DMS 273 treated with DMSO at 0.1 percent for 48 hours (cell line): ENCODE results near the gene RSAD1.

Experiments
- DNase-seq: peaks from one replicate; lab custom pipeline; 2025; lab: John Stamatoyannopoulos, UW

Gene RSAD1

DNA sequence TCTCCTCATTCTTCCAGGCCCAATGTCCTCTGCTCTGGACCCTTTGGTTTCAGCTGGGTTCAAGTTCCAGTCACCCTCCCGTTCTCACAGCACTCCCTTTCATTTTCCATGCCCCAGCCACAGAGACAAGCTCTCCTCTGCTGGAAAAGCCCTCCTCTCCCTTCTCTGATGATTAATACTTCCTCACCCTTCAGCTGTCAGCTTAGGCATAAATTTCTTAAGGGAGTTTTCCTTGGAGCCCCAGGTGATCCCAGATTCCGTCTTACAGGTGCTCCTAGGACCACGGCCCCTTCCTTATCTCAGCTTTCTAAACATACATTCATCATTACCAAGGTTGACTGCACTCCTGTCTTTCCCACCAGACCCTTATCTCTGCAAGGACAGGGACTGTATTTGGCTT is 20.4 kb upstream of the RSAD1 start:
- DNase-seq = no peak

DNA sequence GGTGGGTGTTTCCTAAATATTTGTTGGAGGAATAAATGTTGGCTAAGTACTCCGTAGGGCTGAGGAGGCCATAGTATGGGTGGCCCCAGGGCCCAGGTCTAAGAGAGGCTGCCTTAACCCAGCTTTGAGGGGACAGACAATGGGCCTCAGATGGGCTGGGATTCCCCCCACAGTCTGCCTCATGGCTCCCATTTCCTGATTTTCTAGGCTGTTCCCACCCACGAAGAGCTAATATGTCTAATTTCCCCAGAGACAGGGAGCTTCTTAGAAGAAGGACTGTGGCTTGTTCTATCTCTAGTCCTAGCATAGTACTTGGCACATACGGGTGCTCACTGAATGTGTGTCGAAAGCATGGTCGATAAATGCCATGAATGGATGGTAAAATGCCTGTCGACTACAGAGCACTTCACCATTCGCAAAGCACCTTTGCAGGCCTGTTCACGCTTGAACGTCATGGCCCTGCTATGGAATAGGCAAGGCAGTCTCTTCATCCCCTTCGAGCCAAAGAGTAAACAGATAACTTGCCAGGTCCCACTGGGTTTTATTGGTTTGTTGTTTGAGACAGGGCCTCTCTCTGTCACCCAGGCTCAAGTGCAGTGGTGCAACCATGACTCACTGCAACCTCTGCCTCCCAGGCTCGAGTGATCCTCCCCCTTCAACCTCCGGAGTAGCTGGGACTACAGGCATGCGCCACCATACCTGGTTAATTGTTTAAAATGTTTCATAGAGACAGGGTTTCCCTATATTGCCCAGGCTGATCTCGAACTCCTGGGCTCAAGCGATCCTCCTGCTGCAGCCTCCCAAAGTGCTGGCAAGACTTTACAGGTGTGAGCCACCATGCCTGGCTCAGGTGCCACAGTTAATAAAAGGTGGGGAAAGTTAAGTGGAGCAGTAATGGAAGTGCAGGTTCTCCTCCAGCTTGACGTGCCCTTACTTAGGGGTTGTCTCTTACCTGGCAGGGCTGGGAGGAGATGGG is 19.7 kb upstream of the RSAD1 start:
- DNase-seq = no peak

- DNase-seq = peak; percentile 27
Observed at GRCh38 chr17:50459756-50460155, 18.9 kb upstream of the RSAD1 start.

GRCh38 chr17:50460831-50461526 is 17.7 kb upstream of the RSAD1 start:
- no peak for DNase-seq

DNA sequence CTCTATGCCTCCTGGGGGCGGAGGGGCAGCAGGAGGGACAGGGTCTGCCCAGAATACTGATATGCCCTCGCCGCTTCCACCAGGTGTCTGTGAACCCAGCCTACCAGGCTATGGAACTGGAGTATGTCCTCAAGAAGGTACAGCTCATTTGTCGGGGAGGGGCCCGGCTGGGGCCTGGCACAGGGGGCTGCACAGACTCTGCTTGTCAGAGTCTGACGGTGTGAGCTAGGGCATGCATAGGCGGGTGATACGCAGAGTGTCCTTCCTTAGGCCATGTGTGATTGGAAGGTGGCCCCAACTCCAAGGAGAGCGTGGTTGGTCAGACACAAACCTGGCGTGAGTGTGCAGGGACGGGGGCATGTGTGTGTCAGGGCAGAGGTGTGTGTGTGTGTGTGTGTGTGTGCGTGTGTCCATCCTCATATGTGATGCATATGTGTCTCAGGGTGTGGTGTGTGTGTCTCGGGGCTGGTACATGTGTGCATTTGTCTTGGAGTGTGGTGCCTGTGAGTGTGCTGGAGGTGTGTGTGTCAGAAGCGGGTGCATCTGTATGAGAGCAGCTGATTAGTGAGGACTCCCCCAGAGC is 17.0 kb upstream of the RSAD1 start:
- DNase-seq = no peak

GRCh38 chr17:50462446-50462845 is 16.2 kb upstream of the RSAD1 start:
- DNase-seq = no peak

DNA sequence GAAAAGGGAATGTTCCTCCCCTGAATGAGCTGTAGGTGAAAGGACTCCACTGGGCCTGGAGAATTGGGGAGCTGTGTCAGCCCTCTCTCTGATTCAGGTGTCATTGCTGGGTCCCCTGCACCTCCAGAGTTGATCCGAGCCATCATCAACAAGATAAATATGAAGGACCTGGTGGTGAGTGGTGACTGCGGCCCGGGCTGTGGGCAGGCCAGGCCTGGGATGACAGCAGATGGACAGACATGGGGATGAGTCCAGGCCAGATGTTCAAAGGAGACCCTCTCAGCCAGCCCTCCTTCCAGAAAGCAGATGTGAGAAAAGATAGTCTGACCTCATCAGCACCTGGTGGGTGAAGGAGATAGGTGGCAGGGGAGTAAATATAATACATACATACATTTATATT is 14.5 kb upstream of the RSAD1 start:
- DNase-seq = no peak

- DNase-seq = no peak
Observed at GRCh38 chr17:50464736-50465135, 13.9 kb upstream of the RSAD1 start.

- no peak for DNase-seq
Observed at GRCh38 chr17:50465171-50465570, 13.5 kb upstream of the RSAD1 start.

GRCh38 chr17:50465635-50466034 is 13.0 kb upstream of the RSAD1 start:
- no peak for DNase-seq

GRCh38 chr17:50466371-50467113 is 12.1 kb upstream of the RSAD1 start:
- DNase-seq = no peak

DNA sequence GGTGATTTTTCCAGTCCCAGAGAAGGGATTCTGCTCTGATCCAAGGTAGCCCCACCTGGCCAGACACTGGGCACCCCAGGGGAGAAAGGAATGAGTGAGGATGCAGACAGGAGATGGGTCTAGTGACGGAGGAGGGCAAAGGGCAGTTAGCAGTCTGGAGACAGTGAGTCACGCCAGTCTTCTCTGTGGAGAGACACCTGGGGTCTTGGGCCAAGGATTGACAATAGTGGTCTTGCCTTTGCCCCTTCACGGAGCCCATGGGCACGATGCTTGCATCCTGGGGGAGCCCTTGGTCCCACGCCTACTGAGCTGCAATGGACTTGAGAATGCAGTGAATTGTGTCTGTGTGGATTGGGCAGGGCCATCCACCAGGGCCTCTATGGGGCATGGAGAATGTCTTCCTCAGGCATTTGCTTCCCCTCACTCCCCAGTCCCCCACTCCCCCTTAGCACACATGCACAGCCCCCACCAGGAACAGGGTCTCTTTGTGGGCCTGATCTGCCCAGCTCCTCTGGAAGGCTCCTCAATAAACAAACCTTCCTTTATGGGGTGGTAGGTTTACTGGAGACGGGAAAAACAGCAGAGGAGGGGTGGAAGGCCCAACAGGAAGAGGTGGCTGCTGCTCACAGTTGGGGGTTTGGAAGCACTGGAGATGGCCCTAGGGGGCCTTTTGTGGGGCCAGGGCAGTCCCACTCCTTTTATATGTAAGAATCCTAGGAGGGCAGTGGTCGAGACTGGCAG is 11.4 kb upstream of the RSAD1 start:
- DNase-seq = no peak

GRCh38 chr17:50467855-50468303 is 10.8 kb upstream of the RSAD1 start:
- no peak for DNase-seq

DNA sequence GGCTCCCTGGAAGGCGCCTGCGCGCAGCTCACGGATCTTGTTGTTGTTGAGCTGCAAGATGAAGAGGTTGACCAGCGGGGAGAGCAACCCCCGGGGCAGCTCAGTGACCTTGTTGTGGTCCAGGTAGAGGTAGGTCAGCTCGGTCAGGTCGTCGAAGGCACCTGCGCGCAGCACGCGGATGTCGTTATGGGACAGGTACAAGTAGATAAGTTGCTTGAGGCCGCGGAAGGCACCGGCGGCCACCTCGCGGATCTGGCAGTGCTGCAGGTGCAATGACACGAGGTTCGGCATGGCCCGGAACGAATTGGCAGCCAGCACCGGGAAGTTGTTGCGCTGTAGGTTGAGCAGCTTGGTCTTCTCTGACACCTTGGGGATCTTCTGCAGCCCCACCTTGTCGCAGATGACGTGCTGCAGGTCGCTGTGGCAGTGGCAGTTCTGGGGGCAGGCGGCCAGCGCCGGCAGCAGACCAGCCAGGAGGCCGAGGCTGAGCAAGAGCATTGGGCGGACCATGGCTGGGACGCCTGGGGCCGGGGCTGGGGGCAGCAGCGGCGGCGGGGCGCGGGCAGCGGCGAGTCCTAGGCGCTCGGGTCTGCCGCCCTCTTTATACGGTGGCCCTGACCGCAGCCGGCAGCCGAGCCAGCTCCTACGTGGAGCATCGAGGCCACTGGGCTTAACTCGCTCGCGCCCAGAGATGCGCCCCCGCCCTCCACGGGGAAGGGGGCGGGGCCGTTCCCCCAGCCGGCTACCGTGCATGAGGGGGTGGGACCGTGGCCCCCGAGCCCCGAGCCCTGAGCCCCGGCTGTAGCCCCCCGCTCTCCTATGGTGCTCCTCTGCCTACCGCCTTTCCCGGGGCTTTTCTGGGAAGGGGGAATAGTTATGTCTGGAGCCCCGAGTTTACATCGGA is 10.1 kb upstream of the RSAD1 start, which contains the start of gene CHAD:
Gene CHAD, minus strand, starts transcription at position 577 of the 904 bp plus-strand sequence. Its CDS starts 67 bp downstream, at position 510.
- no peak for DNase-seq

DNA sequence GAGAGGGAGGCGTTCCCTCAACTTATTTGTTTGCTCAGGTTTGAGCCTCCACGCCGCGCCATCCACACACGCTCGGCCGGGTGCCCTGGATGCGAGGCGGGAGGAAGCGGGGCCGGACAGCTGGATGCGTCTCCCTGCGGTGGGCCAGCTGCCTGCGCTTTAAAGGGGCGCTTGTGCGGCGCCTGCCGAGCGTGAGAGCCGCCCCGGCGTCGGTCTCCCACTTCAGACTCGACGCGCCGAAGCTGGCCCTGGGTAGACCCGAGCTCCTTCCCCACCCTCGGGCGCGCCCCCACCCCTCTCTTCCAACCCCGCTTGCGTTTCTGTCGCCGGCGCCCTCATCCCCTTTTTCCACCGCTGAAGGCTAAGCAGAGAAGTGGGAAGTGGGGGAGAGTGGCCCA is 9.5 kb upstream of the RSAD1 start:
- DNase-seq = no peak

DNA sequence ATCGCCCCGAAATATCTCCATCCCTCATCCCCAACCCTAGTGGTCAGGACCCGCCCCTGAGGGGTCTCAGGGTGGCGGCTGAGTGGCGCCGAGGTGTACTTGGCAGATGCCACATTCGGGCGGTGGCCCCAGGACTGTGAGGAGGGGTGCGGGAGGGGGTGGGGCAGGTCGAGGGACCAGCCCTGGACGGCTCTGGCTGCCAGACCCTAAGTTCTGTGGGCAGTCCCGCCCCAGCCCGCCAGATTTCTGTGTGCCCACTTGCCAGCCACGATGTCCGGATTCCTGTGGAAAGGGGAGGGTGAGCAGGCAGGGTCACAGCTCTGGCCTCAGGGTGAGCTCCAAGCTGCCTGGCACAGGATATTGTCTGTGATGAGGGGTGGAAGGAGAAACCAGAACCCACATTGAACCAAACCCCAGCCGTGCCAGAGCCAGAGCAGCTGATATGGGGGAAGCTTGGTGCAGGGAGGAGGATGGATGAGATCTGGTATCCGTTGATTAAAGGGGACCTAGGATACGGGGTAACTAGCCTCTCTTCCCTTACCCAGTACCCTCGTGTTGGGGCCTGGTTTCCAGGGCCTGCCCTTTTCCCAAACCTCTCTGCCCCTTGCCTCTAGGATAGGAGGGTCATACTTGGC is 8.9 kb upstream of the RSAD1 start:
- no peak for DNase-seq

- DNase-seq = no peak
Observed at GRCh38 chr17:50470426-50470825, 8.2 kb upstream of the RSAD1 start.

DNA sequence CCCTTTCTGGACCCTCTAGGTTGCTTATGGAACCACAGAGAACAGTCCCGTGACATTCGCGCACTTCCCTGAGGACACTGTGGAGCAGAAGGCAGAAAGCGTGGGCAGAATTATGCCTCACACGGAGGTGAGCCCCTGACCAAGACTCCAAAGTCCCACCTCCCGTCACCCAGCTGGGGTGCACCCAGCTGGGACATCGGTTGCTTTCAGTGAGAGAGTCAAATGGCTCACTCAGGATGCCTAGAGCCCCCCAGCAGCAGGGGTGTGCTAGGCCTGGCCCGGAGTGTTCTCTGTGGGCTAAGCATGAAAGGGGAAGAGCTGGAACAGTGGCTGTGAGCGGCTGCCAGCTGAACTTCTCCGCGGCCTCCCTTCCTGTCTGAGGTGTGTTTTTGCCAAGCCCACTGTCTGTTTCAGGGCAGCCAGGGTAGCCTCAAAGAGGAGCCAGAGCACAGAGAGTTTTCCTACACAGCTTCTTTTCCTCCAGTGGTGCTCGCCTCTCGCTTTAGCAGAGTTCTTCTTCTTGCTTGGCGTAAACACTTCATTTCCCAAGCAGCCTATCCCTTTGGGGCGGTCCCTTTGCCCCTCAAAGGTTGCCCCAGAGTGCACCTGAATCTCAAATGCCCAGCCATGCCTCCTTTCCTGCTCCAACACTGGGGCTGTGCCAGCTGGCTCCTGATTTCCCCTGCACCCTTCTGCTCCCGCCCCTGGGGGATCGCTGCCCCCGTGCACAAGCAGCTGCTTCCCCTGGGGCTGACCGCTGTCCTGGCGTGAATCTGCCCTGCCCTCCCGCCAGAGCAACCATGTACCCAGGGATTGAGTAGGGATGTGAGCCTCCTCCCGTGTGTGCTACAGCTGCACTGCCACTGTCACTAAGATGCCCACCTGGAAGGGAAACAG is 7.4 kb upstream of the RSAD1 start:
- DNase-seq = no peak

DNA sequence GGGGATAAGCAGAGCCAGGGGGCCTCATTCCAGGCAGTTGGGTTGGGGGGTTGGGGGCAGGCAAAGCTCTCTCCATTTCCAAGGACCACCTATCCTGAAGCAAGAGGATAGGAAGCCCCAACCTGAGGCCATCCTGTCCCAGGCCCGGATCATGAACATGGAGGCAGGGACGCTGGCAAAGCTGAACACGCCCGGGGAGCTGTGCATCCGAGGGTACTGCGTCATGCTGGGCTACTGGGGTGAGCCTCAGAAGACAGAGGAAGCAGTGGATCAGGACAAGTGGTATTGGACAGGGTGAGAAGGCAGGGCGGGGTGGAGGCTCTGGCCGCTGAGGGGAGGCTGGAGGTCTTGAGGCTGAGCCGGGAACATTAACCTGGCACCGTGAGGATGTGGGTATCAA is 6.4 kb upstream of the RSAD1 start:
- DNase-seq = no peak
